ENCODE results near the gene SMAD1.

The SMAD1 gene

DNA sequence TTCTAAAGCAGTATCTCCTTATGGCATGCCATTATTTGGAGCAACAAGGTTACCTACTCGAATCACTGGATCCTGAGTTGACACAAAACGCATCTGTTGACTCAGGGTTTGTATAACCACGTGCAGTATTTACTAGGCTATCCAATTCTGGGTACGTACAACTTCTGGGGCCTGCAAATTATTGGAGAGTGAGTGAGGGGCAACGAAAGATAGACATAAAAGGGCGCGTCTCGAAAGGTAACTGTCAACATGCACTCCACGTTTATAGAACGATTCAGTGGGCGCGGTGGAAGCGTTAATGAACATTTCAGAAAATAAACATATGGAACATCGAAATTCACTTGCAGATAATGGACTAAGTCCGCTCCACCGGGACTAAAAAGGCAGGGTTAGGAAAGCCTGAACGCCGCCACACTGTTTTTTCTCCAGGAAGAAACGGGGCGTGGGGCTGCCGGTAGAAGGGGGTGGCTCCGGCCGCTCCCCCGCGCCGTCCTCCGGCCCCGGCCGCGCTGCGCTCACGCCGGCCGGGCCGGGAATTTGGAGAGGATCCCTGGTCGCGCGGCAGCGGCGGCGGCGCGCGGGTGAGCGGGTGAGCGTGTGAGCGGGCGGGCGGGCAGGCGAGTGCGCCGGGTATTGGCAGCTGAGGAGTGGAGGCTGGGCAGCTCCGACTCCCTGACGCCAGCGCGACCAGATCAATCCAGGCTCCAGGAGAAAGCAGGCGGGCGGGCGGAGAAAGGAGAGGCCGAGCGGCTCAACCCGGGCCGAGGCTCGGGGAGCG, at the start of gene SMAD1:
Gene SMAD1 (plus strand): TSS at position 690 of the 778 bp plus-strand sequence. CDS start 32,761 bp downstream, outside the sequence.
- peak; percentile 23 to 49 for DNase-seq

DNA sequence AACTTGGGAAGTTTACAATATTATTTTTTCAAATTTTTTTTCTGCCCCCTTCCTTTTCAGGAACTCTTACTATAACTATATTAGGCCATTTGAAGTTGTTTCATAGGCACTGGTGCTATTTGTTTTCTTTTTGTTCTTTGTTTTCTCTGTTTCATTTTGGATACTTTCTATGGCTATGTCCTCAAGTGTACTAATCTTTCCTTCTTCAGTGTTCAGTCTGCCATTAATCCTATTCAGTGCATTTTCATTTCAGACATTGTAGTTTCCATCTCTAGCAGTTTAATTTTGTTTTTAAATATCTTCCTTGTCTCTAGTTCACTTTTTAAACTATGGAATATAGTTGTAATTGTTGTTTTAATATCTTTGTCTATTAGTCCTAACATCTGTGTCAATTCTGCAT, 48.0 kb upstream of the SMAD1 start:
- no peak for DNase-seq

DNA sequence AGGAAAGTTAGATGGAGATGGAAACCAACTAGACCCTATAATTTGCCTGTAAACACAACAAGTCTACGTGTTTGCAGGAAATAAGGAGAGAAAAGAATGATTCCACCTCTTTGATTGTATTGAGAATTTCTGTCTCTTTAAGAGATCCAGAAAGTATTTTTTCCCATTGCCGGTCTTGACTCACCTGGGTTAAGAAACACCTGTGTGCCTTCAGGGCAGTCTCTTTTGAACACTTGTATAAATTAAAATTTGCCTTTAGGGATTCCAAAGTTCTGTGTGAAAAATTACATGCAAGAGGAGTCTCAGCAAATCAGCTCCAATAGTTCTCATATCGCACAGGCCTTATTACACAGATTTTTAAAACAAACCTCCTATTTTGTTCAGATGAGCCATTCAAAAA, 46.0 kb upstream of the SMAD1 start:
- DNase-seq: no peak

DNA sequence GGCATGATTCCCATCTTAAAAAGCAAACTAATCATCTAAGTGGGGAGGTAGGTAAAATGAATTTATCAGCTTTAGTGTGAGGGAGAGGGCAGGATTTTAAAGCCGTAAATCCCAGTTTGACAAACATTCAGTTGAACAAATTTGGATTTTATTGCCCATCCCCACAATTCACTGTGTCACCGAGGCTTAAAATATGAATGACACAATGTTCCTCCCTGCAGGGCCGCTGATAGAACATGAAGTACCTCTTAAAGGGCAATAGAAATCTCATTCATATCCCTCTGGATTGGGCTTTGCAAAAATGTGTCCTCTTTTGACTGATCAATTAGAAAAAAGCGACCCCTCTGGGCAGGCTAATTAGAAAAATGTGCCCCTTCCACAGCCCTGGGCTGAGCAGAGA, 45.5 kb upstream of the SMAD1 start:
- no peak for DNase-seq

DNA sequence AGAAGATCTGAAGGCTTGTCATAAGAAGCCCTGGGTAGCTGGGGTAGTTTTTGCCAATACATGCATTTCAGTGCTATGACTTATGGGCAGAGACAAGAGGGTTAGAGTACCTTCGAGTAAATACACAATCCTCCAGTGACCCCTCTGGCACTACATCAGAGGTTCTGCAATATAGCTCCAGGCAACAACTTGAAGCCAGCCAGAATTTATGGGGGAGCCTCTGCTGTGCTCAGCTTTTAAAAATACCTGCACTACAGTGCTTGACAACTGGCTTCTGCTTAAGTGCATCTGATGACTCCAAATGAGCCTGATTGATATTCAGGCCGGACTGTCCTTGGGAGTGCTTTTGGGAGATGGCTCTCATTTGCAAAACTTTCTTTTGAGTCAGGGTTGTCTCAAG, 44.9 kb upstream of the SMAD1 start:
- no peak for DNase-seq

DNA sequence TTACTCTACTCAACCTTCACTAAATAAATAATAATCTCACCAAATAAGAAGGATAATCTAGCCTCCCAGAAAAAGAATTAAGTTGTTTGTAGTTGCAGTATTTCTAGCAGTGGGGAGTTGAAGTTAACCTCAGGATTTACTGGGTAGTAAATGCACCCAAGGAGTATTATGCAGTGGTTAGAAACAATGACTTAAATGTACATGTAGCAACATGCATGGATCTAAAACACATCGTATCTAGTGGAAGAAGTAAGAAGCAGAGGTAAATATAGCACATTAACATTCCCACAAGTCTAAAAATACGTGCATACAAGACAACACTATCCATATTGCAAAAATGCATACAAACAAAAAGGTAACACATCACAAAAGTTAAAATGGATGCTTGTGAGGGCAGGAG, 44.2 kb upstream of the SMAD1 start:
- DNase-seq: no peak

DNA sequence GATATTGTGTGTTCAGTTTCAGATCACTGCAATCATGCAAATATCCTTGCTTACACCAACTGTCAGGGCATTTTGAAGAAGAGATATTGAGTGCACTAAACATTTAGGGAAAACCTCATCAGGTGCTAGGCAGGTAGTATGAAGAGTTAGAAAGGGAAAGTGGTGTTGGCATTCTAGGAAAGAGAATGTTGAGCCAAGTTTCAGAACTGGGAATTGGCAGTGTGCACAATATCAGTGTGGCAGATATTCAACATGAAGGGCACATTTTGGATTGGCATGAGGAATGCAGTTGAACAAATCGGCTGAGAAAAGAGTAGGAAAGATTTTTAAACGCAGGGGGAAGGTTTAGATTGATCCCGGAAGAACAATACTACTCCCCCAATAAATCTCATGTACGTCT, 43.4 kb upstream of the SMAD1 start:
- DNase-seq: no peak

DNA sequence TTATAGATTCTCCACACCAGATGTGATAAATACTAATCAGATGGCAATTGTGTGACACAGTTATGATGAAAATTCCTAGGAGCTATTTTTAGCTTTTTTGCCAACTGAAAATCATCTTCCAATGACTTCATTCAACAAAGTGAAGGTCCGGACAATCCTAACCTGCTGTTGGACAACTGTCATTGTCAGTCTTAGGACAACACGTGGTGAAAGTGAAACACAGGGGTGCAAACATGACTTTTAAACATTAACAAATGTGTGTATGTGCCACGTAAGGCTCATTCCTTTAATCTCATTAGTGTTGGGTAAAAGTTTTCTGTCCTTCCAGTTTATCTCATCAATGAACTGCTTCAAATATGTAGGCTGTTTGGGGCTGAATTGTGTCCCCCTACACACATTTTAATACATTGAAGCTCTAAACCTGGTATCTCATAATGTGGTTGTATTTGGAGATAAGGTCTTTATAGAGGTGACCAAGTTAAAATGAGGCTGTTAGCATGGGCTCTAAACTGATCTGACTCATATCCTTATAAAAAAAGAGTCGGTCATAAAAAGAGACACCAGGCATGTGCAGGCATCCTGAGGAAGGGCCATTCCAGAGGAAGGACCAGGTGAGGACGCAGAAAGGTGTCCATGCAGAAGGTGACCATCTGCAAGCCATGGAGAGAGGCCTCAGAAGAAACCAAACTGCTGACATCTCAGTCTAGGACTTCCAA, 41.2 kb upstream of the SMAD1 start:
- DNase-seq: no peak

DNA sequence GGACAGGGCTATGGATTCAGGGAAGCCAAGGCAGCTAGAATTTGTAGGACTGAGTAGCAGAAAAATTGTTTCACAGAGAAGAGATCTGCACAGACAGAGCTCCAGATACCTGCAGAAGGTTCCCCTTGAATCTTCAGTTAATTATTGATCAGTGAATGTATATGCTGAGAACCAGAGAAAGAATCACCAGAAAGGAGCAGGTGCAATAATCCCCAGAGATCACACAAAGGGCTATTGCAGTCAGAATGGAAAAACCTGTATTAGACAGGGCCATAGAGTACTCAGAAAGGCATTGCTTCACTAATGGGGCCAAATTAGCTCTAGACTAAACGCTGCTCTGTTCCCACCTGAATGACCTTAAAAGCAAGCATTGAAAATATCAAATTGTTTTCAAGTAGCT, 35.5 kb upstream of the SMAD1 start:
- no peak for DNase-seq

GRCh38 chr4:145451895-145452294, 29.8 kb upstream of the SMAD1 start:
- no peak for DNase-seq

DNA sequence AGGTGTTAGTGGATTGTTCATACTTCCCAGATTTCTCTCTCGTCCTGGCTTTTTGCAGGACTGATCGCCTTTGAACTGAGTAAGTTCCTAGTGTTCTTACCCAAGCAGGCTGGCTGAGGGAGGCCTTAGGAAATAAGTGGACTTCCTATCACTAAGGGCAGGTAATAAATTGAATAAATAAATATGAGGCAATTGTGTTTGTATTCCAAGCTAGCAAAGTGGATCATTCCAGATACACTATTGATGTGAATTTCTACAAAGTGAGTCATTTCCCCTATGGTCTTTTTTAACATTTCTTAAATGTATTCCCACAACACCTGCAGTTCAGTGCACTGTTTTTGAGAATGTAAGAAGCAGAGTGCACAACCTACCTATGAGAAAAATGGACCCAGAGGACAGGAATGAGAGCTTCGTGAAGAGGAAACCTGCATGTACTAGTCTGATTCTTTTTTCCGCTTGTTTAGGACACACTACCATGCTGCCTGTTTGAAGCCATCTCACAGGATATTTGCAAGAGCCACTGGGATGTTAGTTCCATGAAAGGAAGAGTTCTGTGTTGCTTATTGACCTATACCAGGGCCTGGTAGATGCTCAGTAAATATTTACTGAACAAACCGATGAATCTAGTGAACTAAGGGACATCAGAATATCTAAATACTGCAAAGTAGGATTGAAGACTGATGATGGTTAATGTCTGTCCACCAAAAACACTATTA, 29.0 kb upstream of the SMAD1 start:
- DNase-seq: no peak

DNA sequence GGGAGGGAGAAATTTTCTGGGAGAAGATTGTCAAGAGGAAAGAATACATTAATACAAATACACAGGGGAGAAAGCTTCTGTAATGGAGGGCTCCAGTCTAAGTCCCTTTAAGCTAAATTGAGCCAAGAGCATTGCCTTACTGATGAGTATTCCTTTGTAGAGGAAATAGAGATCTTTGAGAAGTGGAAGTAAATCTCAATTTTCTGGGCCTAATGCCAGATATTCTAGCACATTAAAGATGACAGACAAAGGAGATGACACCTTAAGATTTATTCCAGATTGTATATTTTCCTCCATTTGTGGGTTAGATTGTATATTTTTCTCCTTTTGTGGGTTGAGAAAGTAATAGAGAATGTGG, 28.5 kb upstream of the SMAD1 start:
- DNase-seq: no peak

- no peak for DNase-seq
These were observed 8.4 kb upstream of the SMAD1 start for GRCh38 chr4:145473203-145473602.

DNA sequence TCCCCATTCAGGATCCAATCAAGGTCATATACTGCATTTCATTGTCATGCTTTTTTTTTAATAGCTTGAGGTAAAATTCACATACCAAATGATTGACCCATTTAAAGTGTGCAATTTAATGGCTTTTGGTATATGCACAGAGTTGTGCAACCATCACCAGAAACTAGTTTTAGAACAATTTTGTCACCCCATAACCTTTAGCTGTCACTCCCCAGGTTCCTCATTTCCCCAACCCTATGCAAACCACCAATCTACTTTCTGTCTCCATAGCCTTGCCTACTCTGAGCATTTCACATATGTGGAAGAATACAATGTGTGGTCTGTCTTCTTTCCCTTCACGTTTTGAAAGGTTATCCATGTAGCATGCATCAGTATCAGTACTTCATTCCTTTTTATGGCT, 1.4 kb upstream of the SMAD1 start:
- DNase-seq: no peak

DNA sequence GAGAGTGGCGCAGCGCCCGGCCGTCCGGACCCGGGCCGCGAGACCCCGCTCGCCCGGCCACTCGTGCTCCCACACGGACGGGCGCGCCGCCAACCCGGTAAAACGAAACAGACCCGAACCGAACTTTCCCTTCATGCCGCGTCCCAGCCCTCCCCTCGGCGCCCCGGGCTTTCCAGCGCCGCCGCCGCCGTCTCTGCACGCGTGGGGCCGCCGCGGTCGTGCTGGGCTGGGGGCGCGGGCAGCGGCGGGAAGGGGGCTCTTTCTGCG, 222 bp downstream of the SMAD1 start:
- no peak for DNase-seq

DNA sequence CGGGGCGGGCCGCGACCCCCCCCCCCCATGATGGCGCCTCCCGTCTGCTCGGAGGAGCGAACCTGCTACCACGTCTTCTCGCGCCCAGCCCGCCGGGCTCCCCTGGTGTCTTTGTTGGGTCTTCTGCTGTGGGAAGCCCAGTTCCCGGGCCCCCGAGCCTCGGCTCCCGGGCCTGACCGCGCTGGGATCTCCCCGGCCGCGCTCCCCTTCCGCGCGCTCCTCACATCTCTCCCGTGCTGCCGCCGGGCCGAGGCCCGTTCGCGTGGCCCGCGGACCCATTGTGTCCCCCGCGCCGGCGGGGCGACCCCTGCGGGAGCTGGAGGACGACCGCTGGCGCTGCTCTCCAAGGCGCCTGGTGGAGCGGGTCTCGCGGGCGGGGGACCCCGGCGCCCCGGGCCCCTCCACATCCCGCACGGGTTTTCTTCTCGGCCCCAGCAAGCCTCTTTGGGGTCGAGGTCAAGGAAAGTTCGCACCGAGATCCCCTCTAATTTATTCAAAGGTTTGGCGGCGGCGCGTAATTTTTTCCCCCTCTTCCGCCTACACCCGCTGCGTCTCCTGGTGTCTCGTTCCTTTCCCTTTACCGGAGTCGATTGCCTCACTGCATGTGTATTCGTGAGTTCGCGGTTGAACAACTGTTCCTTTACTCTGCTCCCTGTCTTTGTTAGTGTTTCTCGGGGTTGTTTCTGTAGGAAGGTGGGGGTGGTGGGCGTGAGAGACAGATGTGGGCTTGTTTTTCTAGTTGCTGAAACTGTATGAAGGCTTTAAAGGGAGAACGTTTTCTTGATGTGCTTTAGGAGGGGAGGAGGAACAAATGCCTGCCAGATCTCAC, 770 bp downstream of the SMAD1 start:
- peak; percentile 34 to 48 for DNase-seq

DNA sequence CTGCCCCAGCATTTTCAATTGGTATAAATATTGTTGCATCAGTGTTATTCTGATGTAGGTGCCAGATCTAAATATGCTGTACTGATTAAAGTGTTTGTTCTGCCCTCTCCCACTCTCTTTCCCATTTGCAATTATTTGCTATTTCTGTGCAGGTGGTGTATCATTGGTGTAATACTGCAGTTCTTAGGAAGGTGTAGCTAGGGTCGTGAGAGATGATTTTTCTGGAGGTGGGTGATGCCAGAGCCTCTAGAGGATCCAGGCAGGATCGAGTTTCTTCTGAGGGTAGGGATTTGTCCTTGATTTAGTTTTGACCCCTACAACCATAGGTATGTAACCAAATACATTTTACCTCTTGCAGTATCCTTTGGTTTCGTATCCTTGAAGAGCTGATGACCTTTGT, 1.9 kb downstream of the SMAD1 start:
- DNase-seq: peak in 1 of 2 experiments; percentile 10

- no peak for DNase-seq
These were observed 2.7 kb downstream of the SMAD1 start for GRCh38 chr4:145484225-145484846.

- DNase-seq: no peak
These were observed 3.5 kb downstream of the SMAD1 start for GRCh38 chr4:145485120-145485519.

GRCh38 chr4:145486603-145487002, 5.0 kb downstream of the SMAD1 start:
- no peak for DNase-seq

DNA sequence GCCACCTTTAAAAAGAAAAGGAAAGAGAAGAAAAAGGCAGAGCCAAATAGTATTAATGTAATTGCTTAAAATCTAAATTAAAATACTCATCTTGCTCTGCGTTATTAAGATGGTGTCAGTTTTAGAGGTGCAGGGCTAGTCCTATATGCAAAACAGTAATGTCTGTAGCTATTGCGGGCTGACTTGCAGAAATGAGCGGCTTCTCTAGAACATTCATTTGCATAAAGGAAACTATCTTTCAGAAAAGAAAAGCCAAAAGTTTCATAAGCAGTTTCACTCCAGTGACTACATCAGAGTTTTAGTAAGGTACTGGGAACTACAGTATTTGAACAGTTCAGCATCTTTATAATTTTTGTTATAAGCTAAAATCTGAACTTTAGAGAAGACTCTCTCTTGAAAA, 6.0 kb downstream of the SMAD1 start:
- DNase-seq: no peak

DNA sequence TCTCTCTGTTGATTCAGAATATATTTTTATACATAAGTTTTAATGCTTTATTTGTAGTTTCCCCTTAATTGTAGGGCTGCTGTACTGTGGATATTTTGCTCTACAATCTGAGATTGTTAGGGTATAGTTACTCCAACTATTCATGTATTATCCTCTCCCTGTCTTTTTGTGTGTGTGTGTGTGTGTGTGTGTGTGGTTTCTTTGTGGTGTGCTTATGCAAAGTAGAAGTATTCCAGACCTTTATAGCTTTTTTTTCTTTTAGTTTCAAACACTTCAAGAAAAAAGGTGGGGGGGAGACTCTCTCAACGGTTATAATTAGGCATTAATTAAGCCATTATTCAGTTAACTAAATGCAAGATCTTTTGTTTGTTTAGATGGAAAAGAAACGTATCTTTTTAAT, 6.7 kb downstream of the SMAD1 start:
- DNase-seq: no peak

DNA sequence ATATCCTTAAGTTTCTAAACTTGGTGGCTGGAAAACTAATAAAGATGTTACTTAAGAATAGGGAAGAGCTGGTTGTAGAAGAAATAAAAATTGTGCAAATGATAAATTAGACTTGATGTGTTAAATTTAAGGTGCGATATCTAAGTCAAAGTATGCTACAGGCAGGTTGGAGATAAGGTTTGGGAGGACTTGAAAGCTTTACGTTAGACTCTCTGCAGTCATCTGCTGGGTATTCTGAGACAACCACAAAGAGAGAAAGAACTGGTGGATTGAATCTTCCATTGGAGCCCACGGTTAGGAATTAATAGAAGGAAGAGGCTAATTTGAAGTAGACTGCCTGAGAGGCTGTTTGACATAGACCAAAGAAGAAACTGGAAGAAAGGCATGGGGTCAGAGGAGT, 7.9 kb downstream of the SMAD1 start:
- no peak for DNase-seq

Measured in NCI-H524 (cell line).